Upper lobe of left lung (tissue), 6 donors: Measurements from ENCODE around the gene TLR4. TPM values are rescaled to one million over a fixed set of nuclear protein-coding genes. Genes with fewer than 3 reads are reported as not detected.

ENCODE experiments used
- ATAC-seq, 2 donors: fragments of 200-7000 bp; cut with Tn5 transposase; one replicate each; pipeline ENCODE4 v1.9.1; 2022; ENCODE audit warnings: mild to moderate bottlenecking in 2 of 2, moderate library complexity in 2 of 2; ENCODE audit not compliant: low FRiP score in 2 of 2
- DNase-seq, 2 donors: peaks; one replicate each; pipeline ENCODE4 v3.0.0-alpha.2; 2019 to 2020
- H3K27ac ChIP-seq, 4 donors: fragments of 200-600 bp; sonication (generic); one replicate each; pipeline ENCODE4 v1.5.1; 2016 to 2019
- H3K27me3 ChIP-seq, 4 donors: fragments of 200-600 bp; sonication (generic); one replicate each; pipeline ENCODE4 v1.5.1; 2017 to 2019
- H3K36me3 ChIP-seq, 4 donors: fragments of 200-600 bp; sonication (generic); one replicate each; pipeline ENCODE4 v1.5.1; 2016 to 2019
- H3K4me1 ChIP-seq, 4 donors: fragments of 200-600 bp; sonication (generic); one replicate each; pipeline ENCODE4 v1.5.1; 2018 to 2019
- H3K4me3 ChIP-seq, 4 donors: fragments of 200-600 bp; sonication (generic); one replicate each; pipeline ENCODE4 v1.5.1; 2017 to 2019; ENCODE audit warnings: mild to moderate bottlenecking in 2 of 4, moderate library complexity in 1 of 4
- H3K9me3 ChIP-seq, 4 donors: fragments of 200-600 bp; sonication (generic); one replicate each; pipeline ENCODE4 v1.5.1; 2018 to 2019
- CTCF ChIP-seq, 6 experiments: fragments of 450-650 bp in 4 of 6; fragments of 200-600 bp in 2 of 6; sonication (generic) in 2 of 6; IDR thresholded peaks; one replicate each; pipeline ENCODE4 v1.5.1; 2016 to 2019; ENCODE audit warnings: antibody characterized with exemption in 6 of 6
- EP300 ChIP-seq, 4 donors: sonication (generic); formaldehyde crosslinking; IDR thresholded peaks; one replicate each; pipeline ENCODE4 v1.5.1; 2017; ENCODE audit warnings: antibody characterized with exemption in 4 of 4, control low read depth in 2 of 4
- POLR2A ChIP-seq, 4 donors: fragments of 450-650 bp; IDR thresholded peaks; one replicate each; pipeline ENCODE4 v1.5.1; 2016 to 2017; ENCODE audit warnings: antibody characterized with exemption in 4 of 4, mild to moderate bottlenecking in 2 of 4
- POLR2AphosphoS5 ChIP-seq, 2 donors: sonication (generic); formaldehyde crosslinking; IDR thresholded peaks; one replicate each; pipeline ENCODE4 v1.5.1; 2017; ENCODE audit warnings: antibody characterized with exemption in 2 of 2
- WGBS, 2 donors: methylation state at CpG; one replicate each; pipeline ENCODE4 v1.1.5; 2017 to 2018; 5-methylcytosine and 5-hydroxymethylcytosine counted together
- total RNA-seq, 6 donors: library from RNA; depleted of rRNA in 4 of 6; stranded (reverse); fragments of >200 nt in 4 of 6; gene quantifications; one replicate each; pipeline versions ENCODE4 v1.1.0 to v1.2.1, GENCODE V29; 2016 to 2021
- donor health status: DM: no; HTN: no; CAD: no; lungs with moderate emphysema.
- donor health status: DM: no; HTN: yes; CAD: no; lungs with severe emphysema.

Gene TLR4
- total RNA-seq, 6 donors from 2014 or later: 34.2 to 57.0 (median 44.0) TPM

- peak overlapping the region in 2 of 4 donors; percentile 10 to 23 for H3K27ac ChIP-seq
- no peak overlapping the region for H3K4me3 ChIP-seq
- H3K4me1 ChIP-seq: peaks cover 2 to 45% (median 34%) of the 10 kb centered on the region in 4 donors
These were observed 16.4 kb downstream of the TLR4 start for GRCh38 chr9:117720555-117720954.

GRCh38 chr9:117720987-117721386, 16.8 kb downstream of the TLR4 start:
- Histone ChIP-seq H3K9me3 (no peaks in the 10 kb centered on the region), H3K4me3 (no peak overlapping the region), H3K27me3 (no peaks in the 10 kb centered on the region), H3K27ac (no peak overlapping the region), H3K4me1 (peaks cover 6 to 49% (median 38%) of the 10 kb centered on the region in 4 donors), H3K36me3 (no peaks in the 10 kb centered on the region)
- WGBS, 2 donors: 79 to 84% methylated on average over 2 of the region's 2 CpGs
- ATAC-seq: no peak
- DNase-seq: no peak
- TF ChIP-seq EP300 (IDR thresholded peaks at IDR 0.05): no peak
- no peak for TF ChIP-seq POLR2A (IDR thresholded peaks at IDR 0.05)
- TF ChIP-seq POLR2AphosphoS5 (IDR thresholded peaks at IDR 0.05): no peak
- no peak for TF ChIP-seq CTCF (IDR thresholded peaks at IDR 0.05)

More at GRCh38 chr9:117720555-117720954, 16.4 kb downstream of the TLR4 start:
- no peaks in the 10 kb centered on the region for H3K36me3 ChIP-seq
- 42 to 51% methylated on average over 5 of the region's 5 CpGs for WGBS, 2 donors
- TF ChIP-seq CTCF (IDR thresholded peaks at IDR 0.05): no peak
- no peak for TF ChIP-seq POLR2A (IDR thresholded peaks at IDR 0.05)
- TF ChIP-seq EP300 (IDR thresholded peaks at IDR 0.05): no peak
- no peak for TF ChIP-seq POLR2AphosphoS5 (IDR thresholded peaks at IDR 0.05)
- ATAC-seq (peak in 1 of 2 donors; percentile 75), DNase-seq (no peak)
- H3K9me3 ChIP-seq: no peaks in the 10 kb centered on the region
- no peaks in the 10 kb centered on the region for H3K27me3 ChIP-seq

- DNase-seq (no peak), ATAC-seq (no peak)
- TF ChIP-seq POLR2AphosphoS5 (IDR thresholded peaks at IDR 0.05) (no peak), EP300 (IDR thresholded peaks at IDR 0.05) (no peak), CTCF (IDR thresholded peaks at IDR 0.05) (no peak), POLR2A (IDR thresholded peaks at IDR 0.05) (no peak)
- no peak overlapping the region for H3K4me3 ChIP-seq
- peak overlapping the region in 2 of 4 donors; percentile 6 to 49 for H3K27ac ChIP-seq
- H3K27me3 ChIP-seq: no peaks in the 10 kb centered on the region
- no peaks in the 10 kb centered on the region for H3K9me3 ChIP-seq
- H3K36me3 ChIP-seq: no peaks in the 10 kb centered on the region
- 55 to 63% methylated on average over 6 of the region's 6 CpGs for WGBS, 2 donors
- peaks cover 7 to 47% (median 39%) of the 10 kb centered on the region in 4 donors for H3K4me1 ChIP-seq
These were observed 18.0 kb downstream of the TLR4 start for GRCh38 chr9:117722108-117722761.

GRCh38 chr9:117723986-117724625, 19.9 kb downstream of the TLR4 start:
- Histone ChIP-seq H3K27me3 (no peaks in the 10 kb centered on the region), H3K9me3 (no peaks in the 10 kb centered on the region), H3K4me1 (peaks cover 7 to 36% (median 32%) of the 10 kb centered on the region in 4 donors), H3K27ac (peak overlapping the region; percentile 68 to 78 (median 71)), H3K4me3 (no peak overlapping the region), H3K36me3 (no peaks in the 10 kb centered on the region)
- 33 to 43% methylated on average over 3 of the region's 3 CpGs for WGBS, 2 donors
- ATAC-seq: peak in 1 of 2 donors; percentile 27
- DNase-seq: no peak
- TF ChIP-seq POLR2AphosphoS5 (IDR thresholded peaks at IDR 0.05) (peak; percentile 15 to 24), EP300 (IDR thresholded peaks at IDR 0.05) (no peak)

- TF ChIP-seq POLR2AphosphoS5 (IDR thresholded peaks at IDR 0.05) (peak; percentile 51 to 87), EP300 (IDR thresholded peaks at IDR 0.05) (peak; percentile 64 to 96 (median 95)), POLR2A (IDR thresholded peaks at IDR 0.05) (peak in 1 of 4 donors; percentile 41), CTCF (IDR thresholded peaks at IDR 0.05) (no peak)
These were observed 21.3 kb downstream of the TLR4 start for GRCh38 chr9:117725426-117725887.

More at GRCh38 chr9:117725426-117725887, 21.3 kb downstream of the TLR4 start:
- 35 to 51% methylated on average over 2 of the region's 2 CpGs for WGBS, 2 donors
- H3K9me3 ChIP-seq: no peaks in the 10 kb centered on the region
- peak; percentile 41 to 78 for ATAC-seq
- H3K4me3 ChIP-seq: no peak overlapping the region
- H3K27me3 ChIP-seq: no peaks in the 10 kb centered on the region
- DNase-seq: no peak
- H3K36me3 ChIP-seq: no peaks in the 10 kb centered on the region
- H3K4me1 ChIP-seq: peaks cover 7 to 30% (median 29%) of the 10 kb centered on the region in 4 donors
- peak overlapping the region; percentile 68 to 78 (median 71) for H3K27ac ChIP-seq
